NCI-H524 treated with DMSO at 0.1 percent for 48 hours (cell line): ENCODE results near the gene MCEMP1.
A peak's percentile ranks its signal among the peaks of the same experiment; 100 is the strongest.

Experiments used
- DNase-seq: peaks from one replicate; lab custom pipeline; 2025; lab: John Stamatoyannopoulos, UW

Gene MCEMP1

DNA sequence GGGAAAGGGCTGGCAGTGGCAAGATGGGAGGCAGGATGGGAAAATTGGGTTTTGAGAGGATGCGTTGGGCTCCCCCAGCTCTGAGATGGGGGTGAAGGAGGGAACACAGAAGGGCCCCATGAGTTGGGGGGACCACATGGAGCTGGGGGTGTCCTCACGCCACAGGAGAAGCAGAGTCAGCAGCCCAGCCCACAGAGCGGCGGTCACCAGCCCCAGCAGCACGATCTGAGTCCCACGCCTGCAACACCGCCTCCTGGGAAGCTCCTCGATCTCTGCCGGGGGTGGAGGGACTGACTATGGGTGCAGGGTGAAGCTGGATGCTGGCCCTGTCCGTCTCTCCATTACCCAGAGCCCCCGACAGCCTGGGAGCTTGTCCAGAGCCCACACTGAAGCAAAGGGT is 21.7 kb downstream of the MCEMP1 start:
- DNase-seq = no peak

DNA sequence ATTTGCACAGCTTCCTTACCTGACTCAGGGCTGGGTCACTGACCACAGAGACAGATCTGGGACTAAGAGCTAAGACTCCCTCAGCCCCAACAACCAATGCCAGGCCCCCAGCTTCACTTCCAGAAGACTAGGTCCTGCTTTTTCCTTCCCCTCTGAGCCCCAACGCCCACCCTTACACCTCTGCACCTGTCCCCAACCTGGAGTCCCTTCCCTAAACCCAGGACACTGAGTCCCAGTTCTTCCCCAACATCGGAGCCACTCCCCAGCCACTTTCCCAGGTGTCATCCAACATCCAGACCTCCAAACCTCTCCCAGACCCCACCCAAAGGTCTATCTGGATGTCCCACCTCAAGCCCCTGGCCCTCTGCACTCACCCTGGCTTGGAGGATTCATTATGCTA is 22.1 kb downstream of the MCEMP1 start:
- DNase-seq = no peak

DNA sequence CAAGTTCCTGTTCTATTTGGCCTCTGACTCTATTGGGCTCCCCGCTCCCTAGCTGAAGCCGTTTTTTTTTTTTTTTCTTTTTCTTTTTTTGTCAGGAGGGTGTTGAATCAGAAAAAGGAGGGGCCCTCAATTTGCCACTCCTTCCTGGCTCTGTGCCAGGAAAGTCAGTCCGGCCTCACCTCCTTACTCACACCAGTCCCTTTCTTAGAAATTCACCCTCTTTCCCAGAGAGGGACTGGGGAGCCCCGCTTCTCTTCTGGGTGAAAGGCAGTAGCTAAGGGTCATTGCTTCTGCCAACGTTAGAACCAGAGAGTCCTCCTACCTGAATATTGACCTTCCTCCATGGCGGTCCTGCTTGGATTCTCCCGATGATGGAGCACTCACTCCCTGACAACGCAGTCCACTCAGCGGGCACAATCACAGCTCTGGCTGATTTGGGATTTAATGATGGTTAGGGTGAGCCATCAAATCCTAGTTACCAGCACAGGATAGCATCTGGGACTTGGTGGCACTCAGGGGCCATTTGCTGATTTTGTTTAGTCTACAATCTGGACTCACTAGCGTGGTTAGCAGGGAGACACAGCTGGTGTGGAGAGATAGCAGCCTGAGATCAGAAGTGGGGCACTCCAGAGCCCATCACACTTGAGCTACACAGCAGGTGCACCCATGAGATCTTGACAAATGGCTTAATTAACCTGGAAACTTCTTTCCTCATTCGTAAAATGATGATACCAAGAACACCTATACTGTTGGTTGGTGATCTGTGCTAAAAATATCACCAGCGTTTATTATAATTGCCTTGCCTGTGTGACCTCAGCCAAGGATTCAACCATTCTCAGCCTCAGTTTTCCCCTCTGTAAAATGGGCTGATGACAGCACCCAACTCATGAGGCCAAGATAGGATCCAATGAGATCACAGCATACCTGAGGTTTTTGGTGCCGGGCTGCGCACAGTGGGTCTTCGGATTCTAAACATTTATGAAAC is 22.8 kb downstream of the MCEMP1 start:
- DNase-seq = peak; percentile 93

DNA sequence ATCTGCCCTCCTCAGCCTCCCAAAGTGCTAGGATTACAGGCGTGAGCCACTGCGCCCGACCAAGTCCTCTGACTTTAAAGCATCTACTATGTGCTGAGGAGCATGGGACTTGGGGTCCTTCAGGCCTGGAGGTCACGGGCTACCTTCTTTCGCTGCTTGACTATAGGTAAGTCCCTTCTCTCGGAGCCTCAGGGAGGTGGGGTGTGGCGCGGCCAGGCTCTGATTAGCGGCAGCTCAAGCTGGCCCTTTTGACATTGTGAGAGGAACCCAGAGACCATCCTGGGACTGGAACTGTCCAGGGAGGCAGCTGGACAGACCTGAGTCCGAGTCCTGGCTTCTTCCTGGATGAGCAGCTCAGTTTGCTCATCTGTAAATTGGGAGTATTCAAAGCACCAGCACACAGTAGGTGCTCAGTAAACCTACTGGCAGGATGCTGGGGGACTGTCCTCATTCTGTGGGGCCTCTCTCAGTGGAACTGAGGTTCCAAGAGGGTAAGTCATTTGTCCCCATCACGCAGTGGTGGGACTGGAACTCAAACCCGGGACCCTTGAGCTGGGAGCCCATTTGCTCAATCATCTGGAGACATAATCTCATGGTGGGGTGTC is 24.3 kb downstream of the MCEMP1 start:
- no peak for DNase-seq

DNA sequence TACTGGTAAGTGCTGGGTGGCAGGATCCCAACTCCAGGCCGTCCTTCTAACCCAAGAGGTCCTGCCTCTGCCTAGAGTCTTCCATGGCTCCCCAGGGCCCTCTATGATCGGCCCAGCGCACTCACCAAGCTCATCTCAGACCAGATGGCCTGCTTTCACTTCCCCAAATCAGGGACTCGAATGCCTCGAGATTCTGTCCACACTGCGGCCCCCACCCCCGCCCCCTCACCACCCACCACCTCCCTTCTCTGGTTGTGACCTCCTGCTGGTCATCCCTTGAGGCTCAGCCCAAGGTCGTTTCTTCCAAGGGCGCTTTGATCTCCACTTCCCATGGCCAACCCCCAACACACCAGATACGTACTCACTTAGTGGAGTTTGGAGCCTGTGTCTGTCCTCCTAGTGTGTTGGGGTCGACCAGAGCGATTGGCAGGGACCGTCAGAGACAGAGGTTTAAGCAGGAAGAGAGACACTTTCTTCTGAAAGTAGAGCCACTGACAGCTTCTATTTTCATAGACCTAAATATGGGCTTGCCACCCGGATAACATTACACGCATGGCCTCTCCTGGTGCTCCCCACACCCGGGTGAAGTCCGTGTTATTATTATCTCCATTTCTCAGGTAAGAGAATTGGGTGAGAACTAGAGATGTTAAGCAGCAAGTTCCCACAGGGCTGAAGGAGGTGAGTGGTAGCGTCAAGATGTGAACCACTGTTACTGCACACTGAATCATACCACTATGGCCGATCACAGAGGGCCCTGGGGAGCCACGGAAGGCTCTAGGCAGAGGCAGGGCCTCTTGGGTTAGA is 25.0 kb downstream of the MCEMP1 start, which contains the start of gene FCER2:
Gene FCER2 (minus strand): TSS at position 478 of the 804 bp plus-strand sequence. CDS start 2,371 bp downstream, outside the sequence.
- DNase-seq = no peak

DNA sequence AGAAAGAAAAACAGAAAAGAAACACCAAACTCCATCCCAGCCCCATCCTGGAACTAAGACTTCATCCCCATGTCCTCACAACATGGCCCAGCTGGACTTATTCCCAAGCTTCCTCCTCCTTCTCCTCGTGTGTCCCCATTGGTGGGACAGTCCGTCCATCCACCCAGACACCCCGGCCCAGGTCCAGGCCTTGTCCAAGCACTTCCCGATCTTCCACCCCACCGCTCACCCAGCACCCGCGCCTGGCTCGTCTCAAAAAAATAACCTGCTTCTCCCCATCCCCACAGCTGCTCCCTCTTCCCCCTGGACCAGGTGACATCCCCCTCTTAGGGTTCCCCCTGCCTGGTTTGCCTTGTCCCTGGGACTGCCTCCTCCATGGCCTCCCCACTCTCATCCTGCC is 26.4 kb downstream of the MCEMP1 start:
- DNase-seq = no peak

DNA sequence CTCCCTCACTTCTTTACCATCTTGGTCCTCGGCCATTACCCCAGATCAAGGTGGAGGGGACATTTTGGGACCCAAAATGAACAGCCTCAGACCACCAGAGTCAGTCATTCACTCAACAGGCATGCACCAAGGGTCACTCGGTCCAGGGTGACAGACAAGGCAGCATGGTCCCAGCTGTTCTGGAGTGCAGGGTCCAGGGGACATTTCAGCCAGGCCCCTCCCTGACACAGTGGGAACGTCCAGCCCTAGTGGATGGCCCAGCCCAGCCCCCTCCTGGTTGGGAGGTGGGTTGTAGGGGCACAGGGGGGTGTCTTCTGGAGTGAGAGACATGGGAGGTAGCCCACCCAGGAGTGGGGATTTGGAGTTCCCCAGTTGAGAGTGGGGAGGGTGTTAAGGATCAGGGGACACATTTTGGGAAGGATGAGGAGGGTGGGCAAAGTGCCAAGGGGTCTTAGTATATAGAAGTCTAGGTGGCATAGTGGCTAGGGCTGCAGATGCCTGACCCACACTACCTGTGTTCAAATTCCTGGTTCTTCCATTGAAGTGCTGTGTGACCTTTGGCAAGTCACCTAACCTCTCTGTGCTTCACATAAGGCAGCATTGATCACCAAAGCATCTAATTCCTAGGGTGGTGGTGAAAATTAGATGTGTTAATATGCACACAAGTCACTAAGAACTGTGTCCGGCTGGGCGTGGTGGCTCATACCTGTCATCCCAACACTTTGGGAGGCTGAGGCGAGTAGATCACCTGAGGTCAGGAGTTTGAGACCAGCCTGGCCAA is 27.6 kb downstream of the MCEMP1 start:
- no peak for DNase-seq

DNA sequence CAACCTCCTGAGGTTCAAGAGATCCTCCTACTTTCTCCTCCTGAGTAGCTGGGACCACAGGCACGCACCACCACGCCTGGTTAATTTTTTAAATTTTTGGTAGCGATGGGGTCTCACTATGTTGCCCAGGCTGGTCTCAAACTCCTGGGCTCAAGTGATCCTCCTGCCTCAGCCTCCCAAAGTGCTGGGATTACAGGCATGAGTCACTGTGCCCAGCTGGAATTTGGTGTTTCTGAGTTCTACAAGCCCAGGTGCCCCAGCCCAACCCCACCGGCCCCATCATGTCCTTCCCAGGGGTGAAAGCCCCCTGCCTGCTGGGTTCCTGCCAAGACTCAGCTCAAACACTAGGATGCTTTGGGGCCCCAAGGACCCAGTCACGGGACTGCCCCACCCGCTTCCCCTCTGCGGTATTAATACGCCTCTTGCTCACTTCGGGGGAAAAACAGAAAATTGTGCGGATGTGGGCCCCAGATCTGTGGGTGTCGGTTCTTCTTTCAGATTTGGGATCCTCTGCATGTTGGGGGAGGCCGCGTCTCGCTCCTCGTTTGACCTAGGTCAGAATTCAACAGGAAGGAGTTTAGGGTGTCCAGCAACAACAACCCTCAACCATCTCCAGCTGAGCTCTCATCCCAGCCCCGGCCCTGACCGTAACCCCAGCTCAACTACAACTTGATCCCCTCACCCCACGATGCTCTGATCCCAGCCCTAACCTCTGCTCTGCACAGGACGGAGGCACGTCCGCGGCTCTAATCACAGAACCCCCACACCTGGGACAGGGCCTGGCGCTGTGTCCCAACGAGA is 28.7 kb downstream of the MCEMP1 start:
- no peak for DNase-seq

DNA sequence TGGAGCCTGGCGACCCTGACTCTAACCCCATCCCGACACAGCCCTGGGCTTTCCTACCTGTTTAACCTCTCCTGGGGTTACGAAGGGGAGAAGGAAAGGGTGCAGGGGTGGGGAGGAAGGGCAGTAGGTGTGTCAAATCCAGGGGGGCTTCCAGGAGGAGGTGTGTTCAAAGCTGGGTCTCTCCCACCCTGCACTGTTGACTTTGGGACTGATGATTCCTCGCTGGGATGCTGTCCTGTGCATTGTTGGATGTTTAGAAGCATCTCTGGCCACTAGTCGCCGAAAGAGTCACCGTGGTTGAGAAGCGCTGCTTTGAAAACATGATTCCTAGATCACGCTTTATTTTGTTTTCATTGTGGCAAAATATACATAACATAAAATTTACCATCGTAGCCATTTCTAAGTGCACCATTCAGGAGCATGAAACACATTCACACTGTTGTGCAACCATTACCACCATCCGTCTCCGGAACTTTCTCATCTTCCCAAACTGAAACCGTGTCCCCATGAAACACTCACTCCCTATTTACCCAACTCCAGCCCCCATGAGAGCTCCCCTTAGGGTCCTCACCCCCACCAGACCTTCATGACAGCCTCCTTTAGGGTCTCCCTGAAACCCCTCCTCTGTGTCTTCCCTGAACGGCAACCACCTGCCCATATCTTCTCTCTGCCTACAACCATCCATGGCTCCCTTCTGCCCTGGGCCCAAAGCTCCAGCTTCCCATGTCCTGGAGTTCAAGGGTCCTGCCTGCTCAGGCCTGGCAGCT is 29.5 kb downstream of the MCEMP1 start:
- no peak for DNase-seq

DNA sequence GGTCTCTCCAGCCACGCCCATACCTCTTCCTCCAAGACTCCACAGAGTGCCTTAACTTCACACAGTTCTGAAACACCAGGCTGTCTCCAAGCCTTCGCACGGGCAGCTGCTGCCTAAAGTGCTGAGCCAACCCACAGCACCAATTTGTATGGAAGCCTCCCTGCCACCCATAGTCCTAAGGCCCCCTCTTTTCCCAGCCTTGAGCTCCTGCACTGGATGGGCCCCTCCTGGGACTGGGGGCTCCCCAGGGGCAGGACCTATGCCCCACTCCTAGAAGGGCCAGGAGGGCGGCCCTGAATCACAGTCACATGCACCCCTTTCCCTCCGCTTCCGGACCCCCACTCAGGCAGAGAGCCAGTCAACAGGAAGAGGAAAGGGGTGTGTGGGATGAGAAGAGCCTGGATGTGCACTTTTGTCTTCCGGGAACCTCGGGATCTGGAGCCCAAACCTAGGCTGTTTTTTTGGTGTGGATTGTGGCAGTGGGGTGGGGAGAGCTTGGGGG is 30.1 kb downstream of the MCEMP1 start:
- DNase-seq = no peak

DNA sequence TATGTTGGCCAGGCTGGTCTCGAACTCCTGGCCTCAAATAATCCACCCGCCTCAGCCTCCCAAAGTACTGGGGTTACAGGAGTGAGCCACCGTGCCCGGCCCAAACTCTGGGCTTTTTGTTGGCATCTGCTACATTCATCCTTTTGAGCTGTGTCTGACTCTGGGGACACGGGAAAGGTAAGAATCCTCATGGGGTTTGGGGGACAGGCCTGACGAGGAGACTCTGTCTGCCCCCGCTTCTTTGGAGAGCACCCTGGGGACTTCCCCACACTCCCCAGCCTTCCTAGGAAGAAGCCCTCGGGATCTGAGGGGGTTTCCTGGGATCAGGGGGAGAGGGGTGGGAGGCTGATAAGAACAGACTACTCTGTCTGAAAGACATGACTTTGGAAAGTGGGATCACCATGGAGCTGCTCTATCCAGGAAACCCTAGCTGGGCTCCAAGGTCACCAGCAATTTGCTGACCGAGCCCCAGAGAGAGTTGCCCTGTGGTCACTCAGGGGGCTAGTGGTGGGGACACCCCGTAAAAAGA is 33.1 kb downstream of the MCEMP1 start:
- no peak for DNase-seq

DNA sequence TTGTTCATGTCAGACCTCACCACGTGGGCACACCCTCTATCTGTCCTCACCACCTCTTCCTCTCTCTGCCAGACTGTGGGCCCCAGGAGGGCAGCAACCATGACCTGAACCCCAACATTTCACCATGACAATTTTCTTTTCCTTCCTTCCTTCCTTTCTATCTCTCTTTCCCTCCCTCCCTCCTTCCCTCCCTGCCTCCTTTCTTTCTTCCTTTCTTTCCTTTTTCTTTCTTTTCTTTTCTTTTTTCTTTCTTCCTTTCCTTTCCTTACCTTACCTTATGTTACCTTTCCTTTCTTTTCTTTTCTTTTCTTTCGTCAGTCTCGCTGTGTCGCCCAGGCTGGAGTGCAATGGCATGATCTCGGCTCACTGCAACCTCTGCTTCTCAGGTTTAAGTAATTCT is 33.7 kb downstream of the MCEMP1 start:
- no peak for DNase-seq

DNA sequence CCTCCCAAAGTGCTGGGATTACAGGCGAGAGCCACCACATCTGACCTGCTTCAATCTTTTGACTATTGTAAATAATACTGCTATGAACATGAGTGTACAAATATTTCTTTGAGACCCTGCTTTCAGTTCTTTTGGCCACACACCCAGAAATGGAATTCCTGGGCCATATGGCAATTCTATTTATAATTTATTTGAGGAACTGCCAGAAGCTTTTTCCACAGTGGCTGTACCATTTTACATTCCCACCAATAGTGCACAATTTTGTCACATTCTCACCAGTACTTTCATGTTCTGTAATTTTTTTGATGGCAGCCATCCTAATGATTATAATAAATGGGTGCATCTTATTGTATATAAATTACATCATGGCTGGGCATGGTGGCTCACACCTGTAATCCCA is 38.8 kb downstream of the MCEMP1 start:
- no peak for DNase-seq

DNA sequence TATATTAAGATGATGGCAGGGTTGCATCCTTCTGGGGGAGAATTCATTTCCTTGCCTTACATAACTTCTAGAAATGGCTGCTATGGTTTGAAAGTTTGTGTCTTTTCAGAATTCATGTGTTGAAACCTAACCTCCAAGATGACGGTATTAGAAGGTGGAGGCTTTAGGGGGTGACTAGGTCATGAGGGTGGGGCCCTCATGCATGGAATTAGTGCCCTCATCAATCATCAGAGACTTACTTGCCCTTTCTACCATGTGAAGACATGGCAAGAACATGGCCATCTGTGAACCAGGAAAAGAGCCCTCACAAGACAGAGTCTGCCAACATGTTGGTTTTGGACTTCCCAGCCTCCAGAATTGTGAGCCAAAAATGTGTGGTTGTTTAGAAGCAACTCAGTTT is 39.9 kb downstream of the MCEMP1 start:
- DNase-seq = no peak

DNA sequence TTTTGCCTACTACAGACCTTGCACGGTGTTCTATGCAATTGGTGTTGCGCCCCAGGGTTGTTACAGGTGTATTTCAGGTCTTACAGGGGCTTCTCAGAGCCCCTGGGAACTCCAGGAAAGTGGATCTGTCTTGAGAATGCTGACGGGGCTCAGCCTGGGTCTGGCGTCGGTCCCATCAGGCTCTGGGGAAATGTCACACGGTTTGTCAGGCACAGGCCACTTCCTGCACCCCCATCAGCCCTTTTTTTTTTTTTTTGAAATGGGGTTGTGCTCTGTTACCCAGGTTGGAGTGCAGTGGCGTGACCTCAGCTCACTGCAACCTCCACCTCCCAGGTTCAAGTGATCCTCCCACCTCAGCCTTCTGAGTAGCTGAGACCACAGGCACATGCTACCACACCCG is 41.8 kb downstream of the MCEMP1 start:
- DNase-seq = no peak

DNA sequence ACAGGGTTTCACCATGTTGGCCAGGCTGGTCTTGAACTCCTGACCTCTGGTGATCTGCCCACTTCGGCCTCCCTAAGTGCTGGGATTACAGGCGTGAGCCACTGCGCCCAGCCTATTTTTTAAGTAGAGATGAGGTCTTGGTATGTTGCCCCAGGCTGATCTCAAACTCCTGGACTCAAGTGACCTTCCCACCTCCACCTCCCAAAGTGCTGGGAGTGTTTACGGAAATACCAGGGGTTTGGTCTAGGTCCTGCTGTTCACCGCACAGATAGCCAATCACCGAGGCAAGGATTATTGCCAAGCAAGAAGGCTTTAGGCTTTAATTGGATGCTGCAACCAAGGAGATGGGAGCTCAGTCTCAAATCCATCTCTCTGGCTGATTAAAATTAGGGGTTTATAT is 43.5 kb downstream of the MCEMP1 start:
- no peak for DNase-seq

DNA sequence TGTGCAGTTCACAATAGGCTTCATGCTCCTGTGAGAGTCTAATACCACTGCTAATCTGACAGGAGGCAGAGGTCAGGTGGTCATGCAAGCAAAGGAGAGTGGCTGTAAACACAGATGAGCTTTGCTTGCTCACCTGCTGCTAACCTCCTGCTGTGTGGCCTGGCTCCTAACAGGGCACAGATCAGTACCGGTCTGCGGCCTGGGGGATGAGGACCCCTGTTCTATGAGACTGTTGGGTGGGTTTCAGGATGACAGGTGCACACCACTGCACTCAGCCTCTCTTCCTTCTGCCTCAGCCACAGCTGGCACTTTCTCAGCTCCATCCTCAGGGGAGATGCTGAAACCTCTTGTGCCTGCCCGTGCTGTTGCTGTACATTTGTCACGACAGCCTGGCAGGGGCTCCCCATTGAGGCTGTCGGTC is 45.4 kb downstream of the MCEMP1 start:
- peak; percentile 98 for DNase-seq

DNA sequence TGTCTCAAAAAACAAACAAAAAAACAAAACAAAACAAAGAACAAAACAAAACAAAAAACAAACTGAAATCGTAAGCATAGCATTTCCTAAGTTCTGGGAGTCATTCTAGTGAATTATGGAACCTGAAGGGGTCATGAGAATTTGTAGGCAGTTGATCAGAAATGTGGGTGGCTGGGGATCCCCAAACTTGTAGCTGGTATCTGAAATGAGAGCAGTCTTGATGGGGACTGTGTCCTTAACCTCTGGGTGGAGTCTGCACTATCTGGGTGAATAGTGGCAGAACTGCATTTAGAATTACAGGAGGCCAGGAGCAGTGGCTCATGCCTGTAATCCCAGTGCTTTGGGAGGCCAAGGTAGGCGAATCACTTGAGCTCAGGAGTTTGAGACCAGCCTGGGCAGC is 48.9 kb downstream of the MCEMP1 start:
- no peak for DNase-seq

DNA sequence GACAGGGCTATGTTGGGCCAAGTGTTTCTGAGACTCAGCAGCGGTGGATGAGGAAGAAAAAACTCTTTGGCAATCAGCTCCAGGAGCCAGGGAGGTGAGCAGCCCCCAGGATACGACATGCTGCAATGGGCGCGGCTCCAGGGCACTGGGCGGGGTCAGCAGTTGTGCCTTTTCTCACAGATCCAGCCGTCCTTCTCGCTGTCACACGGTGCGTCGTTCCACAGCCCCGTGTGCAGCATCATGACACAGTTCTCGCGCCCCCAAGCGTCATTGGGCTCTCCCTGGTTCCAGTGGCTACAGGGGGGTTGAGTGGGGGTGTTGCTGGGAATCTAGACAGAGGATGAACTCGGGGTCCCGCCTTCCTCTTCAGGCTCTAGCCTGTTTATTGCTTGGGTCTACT is 52.3 kb downstream of the MCEMP1 start:
- no peak for DNase-seq
